ENCODE results near the gene HRH4.

The HRH4 gene

GRCh38 chr18:24460388-24460787 lies at the start of gene HRH4:
Gene HRH4 (plus strand): TSS chr18:24460637. CDS start chr18:24460729, 92 bp downstream.
- H3K9me3 ChIP-seq (ENCODE audit: control insufficient read depth, insufficient read depth, low read length) = peaks cover 5% of the 10 kb centered on the region
- no peaks in the 10 kb centered on the region for H3K4me1 ChIP-seq (ENCODE audit: insufficient read depth, low read length)
- H3K36me3 ChIP-seq (ENCODE audit: insufficient read depth, low read length) = no peaks in the 10 kb centered on the region
- no peak within 1 kb of the TSS for H3K9ac ChIP-seq (ENCODE audit: low read depth, low read length)

DNA sequence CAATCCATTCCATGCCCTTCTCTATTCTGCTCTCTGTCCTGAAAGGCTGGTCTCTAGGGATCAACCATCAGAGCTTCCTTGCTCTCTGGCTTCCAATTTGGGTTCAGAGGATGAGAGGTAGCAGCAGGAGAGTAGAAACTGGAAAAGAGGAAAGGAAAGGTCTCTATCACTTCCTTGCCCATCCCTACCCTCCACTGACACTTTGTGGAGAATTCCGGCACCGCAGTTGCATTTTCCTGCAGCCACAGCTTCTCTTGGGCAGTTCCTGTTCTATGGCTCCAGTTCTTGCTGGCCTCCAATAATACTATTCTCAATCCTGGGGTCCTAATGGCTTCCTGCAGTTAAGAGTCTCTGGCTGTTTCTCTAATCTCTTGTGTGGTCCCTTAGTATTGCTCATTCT lies 47.3 kb upstream of the HRH4 start:
- H3K4me1 ChIP-seq (ENCODE audit: insufficient read depth, low read length) = peaks cover 6% of the 10 kb centered on the region; the same call in 1 of the 2 replicates
- H3K9me3 ChIP-seq (ENCODE audit: control insufficient read depth, insufficient read depth, low read length) = no peaks in the 10 kb centered on the region
- H3K9ac ChIP-seq (ENCODE audit: low read depth, low read length) = no peak overlapping the region
- no peaks in the 10 kb centered on the region for H3K36me3 ChIP-seq (ENCODE audit: insufficient read depth, low read length)

GRCh38 chr18:24414349-24415003 lies 46.0 kb upstream of the HRH4 start:
- H3K4me1 ChIP-seq (ENCODE audit: insufficient read depth, low read length) = peaks cover 6% of the 10 kb centered on the region; the same call in 1 of the 2 replicates
- no peak overlapping the region for H3K9ac ChIP-seq (ENCODE audit: low read depth, low read length)
- no peaks in the 10 kb centered on the region for H3K9me3 ChIP-seq (ENCODE audit: control insufficient read depth, insufficient read depth, low read length)

GRCh38 chr18:24417480-24417879 lies 43.0 kb upstream of the HRH4 start:
- Histone ChIP-seq H3K4me1 (ENCODE audit: insufficient read depth, low read length) (no peaks in the 10 kb centered on the region; the same call in 1 of the 2 replicates), H3K9ac (ENCODE audit: low read depth, low read length) (no peak overlapping the region), H3K9me3 (ENCODE audit: control insufficient read depth, insufficient read depth, low read length) (no peaks in the 10 kb centered on the region), H3K36me3 (ENCODE audit: insufficient read depth, low read length) (no peaks in the 10 kb centered on the region)

More at GRCh38 chr18:24414349-24415003, 46.0 kb upstream of the HRH4 start:
- H3K36me3 ChIP-seq (ENCODE audit: insufficient read depth, low read length) = no peaks in the 10 kb centered on the region

GRCh38 chr18:24420551-24420950 lies 39.9 kb upstream of the HRH4 start:
- no peaks in the 10 kb centered on the region for H3K36me3 ChIP-seq (ENCODE audit: insufficient read depth, low read length)
- no peaks in the 10 kb centered on the region; the same call in 1 of the 2 replicates for H3K4me1 ChIP-seq (ENCODE audit: insufficient read depth, low read length)
- no peak overlapping the region for H3K9ac ChIP-seq (ENCODE audit: low read depth, low read length)
- H3K9me3 ChIP-seq (ENCODE audit: control insufficient read depth, insufficient read depth, low read length) = no peaks in the 10 kb centered on the region

DNA sequence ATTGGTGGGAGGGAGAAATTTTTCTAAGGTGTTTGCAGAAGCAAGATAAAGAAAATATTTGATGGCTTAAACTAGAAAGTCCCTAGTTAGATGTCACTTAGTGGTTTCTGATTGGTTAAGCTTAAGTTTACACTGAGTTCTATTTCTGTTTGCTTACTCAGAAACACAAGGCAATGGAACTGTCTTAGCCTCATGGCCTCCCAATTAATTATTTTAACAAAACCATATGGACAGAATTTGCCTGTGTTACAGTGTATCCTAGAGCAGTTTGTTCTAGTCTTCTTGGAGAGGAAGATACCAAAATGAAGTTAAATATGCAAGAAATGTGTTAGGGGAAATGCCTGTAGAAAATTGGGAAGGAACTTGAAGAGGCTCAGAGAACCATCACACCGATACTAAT lies 38.6 kb upstream of the HRH4 start:
- Histone ChIP-seq H3K9ac (ENCODE audit: low read depth, low read length) (no peak overlapping the region), H3K4me1 (ENCODE audit: insufficient read depth, low read length) (no peaks in the 10 kb centered on the region; the same call in 1 of the 2 replicates), H3K36me3 (ENCODE audit: insufficient read depth, low read length) (no peaks in the 10 kb centered on the region), H3K9me3 (ENCODE audit: control insufficient read depth, insufficient read depth, low read length) (no peaks in the 10 kb centered on the region)

DNA sequence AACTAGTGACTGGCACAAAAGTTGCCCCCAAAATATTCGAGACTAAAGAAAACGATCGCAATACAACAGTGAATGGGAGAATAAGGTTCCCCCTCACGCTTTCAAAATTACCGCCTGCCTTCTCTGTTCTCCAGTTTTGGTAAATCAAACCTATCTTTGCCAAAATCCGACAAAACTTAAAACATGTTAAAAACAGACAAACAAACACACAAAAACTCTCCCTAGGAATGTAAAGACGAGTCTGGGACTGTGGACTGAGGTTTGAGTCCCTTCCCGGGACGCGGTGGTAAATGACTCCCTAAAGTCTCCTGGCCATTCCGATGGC lies 34.4 kb upstream of the HRH4 start:
- H3K9ac ChIP-seq (ENCODE audit: low read depth, low read length) = peak overlapping the region; percentile 78
- H3K4me1 ChIP-seq (ENCODE audit: insufficient read depth, low read length) = peaks cover 9% of the 10 kb centered on the region

GRCh38 chr18:24426398-24427294 lies 33.8 kb upstream of the HRH4 start, which contains the start of gene IMPACT:
Gene IMPACT (plus strand): TSS chr18:24426670. CDS start chr18:24426757, 87 bp downstream.
- peaks cover 3% of the 10 kb centered on the region; the same call in 1 of the 2 replicates for H3K36me3 ChIP-seq (ENCODE audit: insufficient read depth, low read length)
- H3K9me3 ChIP-seq (ENCODE audit: control insufficient read depth, insufficient read depth, low read length) = no peaks in the 10 kb centered on the region
- H3K9ac ChIP-seq (ENCODE audit: low read depth, low read length) = peak within 1 kb of the TSS; percentile 78
- peaks cover 9% of the 10 kb centered on the region for H3K4me1 ChIP-seq (ENCODE audit: insufficient read depth, low read length)

More for the DNA sequence above, 34.4 kb upstream of the HRH4 start:
- Histone ChIP-seq H3K36me3 (ENCODE audit: insufficient read depth, low read length) (peaks cover 3% of the 10 kb centered on the region; the same call in 1 of the 2 replicates), H3K9me3 (ENCODE audit: control insufficient read depth, insufficient read depth, low read length) (no peaks in the 10 kb centered on the region)

DNA sequence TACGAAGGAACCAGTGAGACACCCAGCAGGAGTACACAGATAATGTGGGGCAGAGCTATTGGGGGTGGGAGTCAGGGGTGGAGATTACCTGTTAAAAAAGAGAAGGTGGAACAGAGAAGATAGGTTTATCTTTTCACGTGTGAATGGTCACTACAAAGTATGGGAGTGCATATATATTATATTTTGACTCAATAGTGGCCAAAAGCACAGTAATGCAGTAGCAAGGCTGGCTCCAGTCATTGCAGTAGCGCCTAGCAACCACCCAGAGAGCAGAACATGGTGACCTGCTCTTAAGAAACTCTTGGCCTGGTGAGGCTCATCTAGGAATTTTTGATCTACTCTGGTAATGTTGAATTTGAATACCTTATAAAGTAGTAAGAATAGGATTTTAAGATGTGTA lies 33.0 kb upstream of the HRH4 start:
- Histone ChIP-seq H3K36me3 (ENCODE audit: insufficient read depth, low read length) (peaks cover 6% of the 10 kb centered on the region; the same call in 1 of the 2 replicates), H3K4me1 (ENCODE audit: insufficient read depth, low read length) (peaks cover 9% of the 10 kb centered on the region), H3K9ac (ENCODE audit: low read depth, low read length) (peak overlapping the region; percentile 78), H3K9me3 (ENCODE audit: control insufficient read depth, insufficient read depth, low read length) (no peaks in the 10 kb centered on the region)

- H3K36me3 ChIP-seq (ENCODE audit: insufficient read depth, low read length) = peaks cover 6% of the 10 kb centered on the region; the same call in 1 of the 2 replicates
- H3K9ac ChIP-seq (ENCODE audit: low read depth, low read length) = no peak overlapping the region
- H3K9me3 ChIP-seq (ENCODE audit: control insufficient read depth, insufficient read depth, low read length) = no peaks in the 10 kb centered on the region
- peaks cover 9% of the 10 kb centered on the region for H3K4me1 ChIP-seq (ENCODE audit: insufficient read depth, low read length)
These were observed 31.7 kb upstream of the HRH4 start for GRCh38 chr18:24428709-24429108.

DNA sequence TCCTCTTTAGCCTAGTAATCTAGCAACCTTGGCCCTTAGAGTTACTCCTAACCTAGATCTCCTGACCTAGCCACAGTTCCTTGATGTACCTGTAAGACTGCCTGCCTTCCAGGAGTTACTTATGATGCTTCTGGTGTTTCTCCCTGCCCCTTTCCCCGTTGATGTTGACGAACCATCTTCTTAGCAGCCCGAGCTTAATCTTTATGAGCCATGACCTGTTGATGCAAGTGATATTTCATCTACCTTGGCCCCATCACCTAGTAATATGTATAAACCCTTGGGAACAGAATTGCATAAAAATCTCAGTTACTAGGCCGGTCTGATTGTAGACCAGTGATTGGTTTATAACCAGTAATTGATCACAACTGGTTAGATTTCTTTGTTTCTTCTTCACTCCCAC lies 31.2 kb upstream of the HRH4 start:
- peaks cover 9% of the 10 kb centered on the region for H3K4me1 ChIP-seq (ENCODE audit: insufficient read depth, low read length)
- peaks cover 6% of the 10 kb centered on the region; the same call in 1 of the 2 replicates for H3K36me3 ChIP-seq (ENCODE audit: insufficient read depth, low read length)
- no peak overlapping the region for H3K9ac ChIP-seq (ENCODE audit: low read depth, low read length)
- H3K9me3 ChIP-seq (ENCODE audit: control insufficient read depth, insufficient read depth, low read length) = no peaks in the 10 kb centered on the region

- Histone ChIP-seq H3K4me1 (ENCODE audit: insufficient read depth, low read length) (peaks cover 9% of the 10 kb centered on the region), H3K9me3 (ENCODE audit: control insufficient read depth, insufficient read depth, low read length) (no peaks in the 10 kb centered on the region), H3K9ac (ENCODE audit: low read depth, low read length) (no peak overlapping the region), H3K36me3 (ENCODE audit: insufficient read depth, low read length) (peaks cover 6% of the 10 kb centered on the region)
These were observed 27.8 kb upstream of the HRH4 start for GRCh38 chr18:24432618-24433017.

DNA sequence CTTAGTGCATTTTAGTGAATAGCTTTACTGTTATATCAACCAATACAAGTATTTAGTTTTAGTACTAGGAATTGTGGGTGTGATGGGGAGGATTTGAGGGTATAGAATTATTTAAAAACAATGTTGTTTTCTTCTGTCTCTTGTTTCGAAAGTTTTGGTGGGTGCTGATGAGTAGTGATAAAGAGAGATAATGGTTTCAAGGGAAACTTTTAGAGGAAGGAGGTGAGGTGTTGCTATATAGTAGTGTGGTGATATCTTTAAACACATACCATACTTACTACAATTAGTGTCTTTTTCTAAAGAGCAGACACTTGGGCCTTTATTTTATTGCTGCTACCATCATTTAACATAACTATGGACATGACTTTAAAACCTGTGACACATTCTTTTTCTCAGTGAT lies 23.5 kb upstream of the HRH4 start:
- Histone ChIP-seq H3K9me3 (ENCODE audit: control insufficient read depth, insufficient read depth, low read length) (no peaks in the 10 kb centered on the region), H3K4me1 (ENCODE audit: insufficient read depth, low read length) (no peaks in the 10 kb centered on the region), H3K9ac (ENCODE audit: low read depth, low read length) (no peak overlapping the region), H3K36me3 (ENCODE audit: insufficient read depth, low read length) (peaks cover 18% of the 10 kb centered on the region)

DNA sequence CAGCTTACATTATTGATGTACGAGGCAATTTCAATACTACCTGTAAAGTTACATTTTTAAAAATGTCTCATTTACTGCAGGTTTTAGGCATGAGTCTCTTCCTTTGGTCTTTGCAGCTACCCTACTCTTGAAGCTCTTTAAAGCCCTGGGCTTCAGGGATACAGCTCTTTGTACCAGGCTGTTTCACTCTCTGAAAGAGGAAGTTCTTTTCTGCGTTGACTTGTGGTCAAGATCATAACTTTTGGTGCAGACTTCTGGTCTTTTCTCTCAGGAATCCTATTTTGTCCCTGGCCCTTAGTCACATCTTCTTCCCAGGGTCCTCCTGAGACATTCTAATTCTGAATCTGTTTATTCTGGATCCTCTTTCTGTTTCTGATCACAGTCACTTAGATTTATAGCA lies 16.6 kb upstream of the HRH4 start:
- Histone ChIP-seq H3K9ac (ENCODE audit: low read depth, low read length) (no peak overlapping the region), H3K9me3 (ENCODE audit: control insufficient read depth, insufficient read depth, low read length) (no peaks in the 10 kb centered on the region), H3K4me1 (ENCODE audit: insufficient read depth, low read length) (no peaks in the 10 kb centered on the region), H3K36me3 (ENCODE audit: insufficient read depth, low read length) (peaks cover 29% of the 10 kb centered on the region)

All from ES-I3 (cell line).